ENCODE measurements around the gene ZSCAN5A. TPM values are rescaled to one million over a fixed set of nuclear protein-coding genes. Genes with fewer than 3 reads are reported as not detected.

The ZSCAN5A gene
- total and polyA plus RNA-seq, 9 of the 15 experiments (the other 6 are each of a cell fraction or from before 2014, with no cell fraction given): 5.8 to 15.3 (median 11.8) TPM

GRCh38 chr19:56314018-56314380 lies 640 bp downstream of the ZSCAN5A start:
- Histone ChIP-seq H3K9ac (ENCODE audit: insufficient read depth in 1 of 2, low read depth in 2 of 2, low read length in 2 of 2) (peak overlapping the region; percentile 92 to 95; a peak in 3 of 4 replicates), H4K20me1 (replicated peaks; ENCODE audit: control insufficient read depth, insufficient read depth, low read length) (no peaks in the 10 kb centered on the region), H3K4me2 (ENCODE audit: insufficient read depth, low read length) (peak overlapping the region; percentile 99), H3K9me3 (replicated peaks; ENCODE audit: control insufficient read depth, insufficient read depth, low read depth, low read length) (peaks cover 3% of the 10 kb centered on the region; the same call in 1 of the 2 replicates), H3K9me1 (ENCODE audit: control insufficient read depth, insufficient read depth, low read length) (no peaks in the 10 kb centered on the region), H3K4me3 (peak overlapping the region; percentile 77), H3K4me1 (replicated peaks in 1 of 2; ENCODE audit: control insufficient read depth in 2 of 2, insufficient read depth in 2 of 2, low read length in 2 of 2) (peaks cover 17 to 19% of the 10 kb centered on the region in 2 experiments), H3K79me2 (ENCODE audit: control insufficient read depth, insufficient read depth, low read length) (peaks cover 12% of the 10 kb centered on the region), H3K36me3 (ENCODE audit: control insufficient read depth, insufficient read depth, low read length) (peaks cover 29% of the 10 kb centered on the region), H2AFZ (ENCODE audit: low read depth, low read length) (peak overlapping the region; percentile 100), H3K27ac (ENCODE audit: extremely low read depth, low read depth, low read length) (peak overlapping the region; percentile 99), H3K27me3 (ENCODE audit: control insufficient read depth in 2 of 2, insufficient read depth in 2 of 2, low read length in 2 of 2) (no peaks in the 10 kb centered on the region)
- 0% methylated on average over 8 of the region's 9 CpGs for WGBS (ENCODE audit: insufficient coverage, low coverage, missing lambda C conversion rate)
- in situ Hi-C loops (cut with MboI): loop anchor here (25.0 kb wide), 1 partner anchor 677 kb away; the partner anchor contains the start of genes CCDC106, ZNF580 and ZNF581
- DNase-seq (ENCODE audit: extremely low read depth in 1 of 4, low spot score in 3 of 4) (peak in 1 of 4 experiments; percentile 23), ATAC-seq (peak; percentile 8), FAIRE-seq (peak; percentile 76)
- TF ChIP-seq L3MBTL2 (IDR thresholded peaks at IDR 0.05) (peak; percentile 53), HMBOX1 (IDR thresholded peaks at IDR 0.05) (0 out of 2 replicates have a peak, but pooled peaks have one; percentile 40), ZNF24 (IDR thresholded peaks at IDR 0.05) (peak; percentile 98), ZNF184 (CRISPR knock-in tag; IDR thresholded peaks at IDR 0.05) (no peak), FOXA3 (CRISPR knock-in tag; conservative IDR thresholded peaks at IDR 0.05 in 1 of 2, IDR thresholded peaks at IDR 0.05 in 1 of 2) (0 out of 4 replicates have a peak, but pooled peaks of 1 of the 2 experiments have one; percentile 27), ZC3H4 (CRISPR knock-in tag; IDR thresholded peaks at IDR 0.05; ENCODE audit: borderline replicate concordance) (0 out of 2 replicates have a peak, but pooled peaks have one; percentile 32), ZNF589 (CRISPR knock-in tag; IDR thresholded peaks at IDR 0.05; ENCODE audit: low read depth) (0 out of 2 replicates have a peak, but pooled peaks have one; percentile 12), FOXA1 (IDR thresholded peaks at IDR 0.05; ENCODE audit: borderline replicate concordance) (no peak), AFF4 (CRISPR knock-in tag; IDR thresholded peaks at IDR 0.05) (0 out of 2 replicates have a peak, but pooled peaks have one; percentile 17), ZNF174 (CRISPR knock-in tag; IDR thresholded peaks at IDR 0.05) (0 out of 2 replicates have a peak, but pooled peaks have one; percentile 47), ZKSCAN8 (CRISPR knock-in tag; IDR thresholded peaks at IDR 0.05) (no peak), ZNF75A (CRISPR knock-in tag; IDR thresholded peaks at IDR 0.05) (no peak), TFAP4 (CRISPR knock-in tag; IDR thresholded peaks at IDR 0.05; ENCODE audit: borderline replicate concordance) (peak; percentile 29; the same call in 1 of the 2 replicates), HBP1 (CRISPR knock-in tag; IDR thresholded peaks at IDR 0.05) (peak; percentile 58; the same call in 1 of the 2 replicates)
- intact Hi-C loops (cut with micrococcal nuclease): loop anchor here (5.0 kb wide), 1 partner anchor 38 kb away; no protein-coding TSS in a partner anchor
- POLR2A ChIA-PET: interaction anchor here (0.6 to 1.2 kb wide), 3 partner anchors 46 to 186 kb away, joined by 3 read pairs; no protein-coding TSS in a partner anchor
- CTCF ChIA-PET (ENCODE audit: low intra/inter-chr PET ratio): no interaction called here
- TSS peak; percentile 68 for BruUV-seq (replicated peaks)

All from K562 (cell line).